ENCODE results near the gene FAM47E.

- TF ChIP-seq, protein P1, sequence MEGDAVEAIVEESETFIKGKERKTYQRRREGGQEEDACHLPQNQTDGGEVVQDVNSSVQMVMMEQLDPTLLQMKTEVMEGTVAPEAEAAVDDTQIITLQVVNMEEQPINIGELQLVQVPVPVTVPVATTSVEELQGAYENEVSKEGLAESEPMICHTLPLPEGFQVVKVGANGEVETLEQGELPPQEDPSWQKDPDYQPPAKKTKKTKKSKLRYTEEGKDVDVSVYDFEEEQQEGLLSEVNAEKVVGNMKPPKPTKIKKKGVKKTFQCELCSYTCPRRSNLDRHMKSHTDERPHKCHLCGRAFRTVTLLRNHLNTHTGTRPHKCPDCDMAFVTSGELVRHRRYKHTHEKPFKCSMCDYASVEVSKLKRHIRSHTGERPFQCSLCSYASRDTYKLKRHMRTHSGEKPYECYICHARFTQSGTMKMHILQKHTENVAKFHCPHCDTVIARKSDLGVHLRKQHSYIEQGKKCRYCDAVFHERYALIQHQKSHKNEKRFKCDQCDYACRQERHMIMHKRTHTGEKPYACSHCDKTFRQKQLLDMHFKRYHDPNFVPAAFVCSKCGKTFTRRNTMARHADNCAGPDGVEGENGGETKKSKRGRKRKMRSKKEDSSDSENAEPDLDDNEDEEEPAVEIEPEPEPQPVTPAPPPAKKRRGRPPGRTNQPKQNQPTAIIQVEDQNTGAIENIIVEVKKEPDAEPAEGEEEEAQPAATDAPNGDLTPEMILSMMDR (IDR thresholded peaks at IDR 0.05 in 4 of 5, conservative IDR thresholded peaks at IDR 0.05 in 1 of 5), result no peak
- no peak for TF ChIP-seq POLR2A (IDR thresholded peaks at IDR 0.05)
Measured at GRCh38 chr4:76235407-76235806, 16.1 kb upstream of the FAM47E start.

Measured in gastrocnemius medialis (tissue), 4 donors.